K562 (cell line): ENCODE measurements around the gene OGT. TPM values are rescaled to one million over a fixed set of nuclear protein-coding genes. Genes with fewer than 3 reads are reported as not detected.
A peak's percentile ranks its signal among the peaks of the same experiment; 100 is the strongest.

Source experiments
- ATAC-seq: fragments of 200-7000 bp; cut with Tn5 transposase; 3 replicates; pipeline ENCODE4 v1.9.1; 2020; ENCODE audit warnings: moderate library complexity
- BruUV-seq: library from RNA; stranded (reverse); fragments of 400-500 nt; replicated peaks from 2 replicates; lab custom pipeline; 2021; lab: Mats Ljungman, UMichigan
- CTCF ChIA-PET: fragments of 300-600 bp; formaldehyde crosslinking; extraction: SDS; loops from one replicate; lab custom pipeline; 2021; ENCODE audit warnings: low intra/inter-chr PET ratio; lab: Yijun Ruan, JAX
- POLR2A ChIA-PET: fragments of 300-600, 350-650 bp; sonication (Branson Sonifier 250); formaldehyde crosslinking; extraction: SDS; loops from one replicate; lab custom pipeline; 2021; ENCODE audit warnings: antibody characterized with exemption, inconsistent platforms; lab: Yijun Ruan, JAX
- DNase-seq, 4 experiments: peaks; one replicate each; pipeline versions ENCODE4 v3.0.0 to v3.0.0-alpha.2; 2011 to 2018; ENCODE audit warnings: low spot score in 3 of 4, mixed read lengths in 3 of 4; ENCODE audit errors: extremely low read depth in 1 of 4
- FAIRE-seq: peaks from 2 replicates; lab custom pipeline; 2011; peaks lifted over from hg19 to GRCh38; lab: Jason Lieb, UNC
- H2AFZ ChIP-seq: 2 replicates; pipeline ENCODE4 v1.6.0; 2011; ENCODE audit warnings: low read depth, low read length, control low read depth, inconsistent platforms
- H3K27ac ChIP-seq: fragments of 200-600 bp; 3 replicates; pipeline ENCODE4 v1.8.0; 2011; ENCODE audit warnings: low read depth, mild to moderate bottlenecking, control low read depth, inconsistent platforms, low read length, moderate library complexity, mixed read lengths; ENCODE audit errors: extremely low read depth
- H3K27me3 ChIP-seq, 2 experiments: fragments of 300-600 bp in 1 of 2; 2 replicates in 1 of 2; 3 replicates in 1 of 2; pipeline versions ENCODE4 v1.6.0 to v1.8.0; 2011; ENCODE audit warnings: inconsistent platforms in 2 of 2, low read length in 2 of 2, mild to moderate bottlenecking in 1 of 2, mixed read lengths in 1 of 2, moderate library complexity in 1 of 2; ENCODE audit not compliant: control insufficient read depth in 2 of 2, insufficient read depth in 2 of 2
- H3K36me3 ChIP-seq: fragments of 300-600 bp; 3 replicates; pipeline ENCODE4 v1.8.0; 2011; ENCODE audit warnings: mild to moderate bottlenecking, low read length, inconsistent platforms; ENCODE audit not compliant: control insufficient read depth, insufficient read depth
- H3K4me1 ChIP-seq, 2 experiments: fragments of 200-600 bp in 1 of 2; replicated peaks in 1 of 2; 2 replicates in 1 of 2; 3 replicates in 1 of 2; pipeline versions ENCODE4 v1.5.1 to v1.8.0; 2011; ENCODE audit warnings: inconsistent platforms in 2 of 2, low read length in 2 of 2, mild to moderate bottlenecking in 1 of 2, mixed read lengths in 1 of 2, moderate library complexity in 1 of 2; ENCODE audit not compliant: control insufficient read depth in 2 of 2, insufficient read depth in 2 of 2
- H3K4me2 ChIP-seq: 2 replicates; pipeline ENCODE4 v1.6.1; 2011; ENCODE audit warnings: low read length, control low read depth, inconsistent platforms, mixed read lengths; ENCODE audit not compliant: insufficient read depth
- H3K4me3 ChIP-seq: fragments of 200-600 bp; sonication (generic), shearing (Covaris generic); 2 replicates; pipeline ENCODE4 v1.5.1; 2016; ENCODE audit warnings: control low read depth, inconsistent platforms
- H3K79me2 ChIP-seq: fragments of 200-600 bp; 3 replicates; pipeline ENCODE4 v1.8.0; 2011; ENCODE audit warnings: low read length, inconsistent platforms; ENCODE audit not compliant: control insufficient read depth, insufficient read depth
- H3K9ac ChIP-seq, 2 experiments: 2 replicates each; pipeline versions ENCODE4 v1.6.0 to v1.6.1; 2011; ENCODE audit warnings: low read depth in 2 of 2, low read length in 2 of 2, control low read depth in 1 of 2, inconsistent platforms in 1 of 2, mild to moderate bottlenecking in 1 of 2, mixed read lengths in 1 of 2; ENCODE audit not compliant: insufficient read depth in 1 of 2
- H3K9me1 ChIP-seq: one replicate; pipeline ENCODE4 v1.6.0; 2011; ENCODE audit warnings: inconsistent platforms, mild to moderate bottlenecking, low read length, moderate library complexity; ENCODE audit not compliant: control insufficient read depth, insufficient read depth
- H3K9me3 ChIP-seq: replicated peaks from 2 replicates; pipeline ENCODE4 v1.5.1; 2011; ENCODE audit warnings: low read depth, low read length, inconsistent platforms; ENCODE audit not compliant: control insufficient read depth, insufficient read depth
- H4K20me1 ChIP-seq: replicated peaks from 2 replicates; pipeline ENCODE4 v1.6.1; 2011; ENCODE audit warnings: low read length, inconsistent platforms, mixed read lengths; ENCODE audit not compliant: control insufficient read depth, insufficient read depth
- E2F5 ChIP-seq: sonication (generic); formaldehyde crosslinking; IDR thresholded peaks from 2 replicates; pipeline ENCODE4 v1.8.0; 2022; ENCODE audit warnings: mild to moderate bottlenecking, missing genetic modification reagents
- EGR1 ChIP-seq: fragments of 450-650 bp; conservative IDR thresholded peaks from 2 replicates; pipeline ENCODE4 v1.6.1; 2017; ENCODE audit warnings: mild to moderate bottlenecking
- EZH2 ChIP-seq: IDR thresholded peaks from 2 replicates; pipeline ENCODE4 v1.6.1; 2012; ENCODE audit warnings: low read depth, mild to moderate bottlenecking, inconsistent platforms, low read length, borderline replicate concordance
- GTF2F1 ChIP-seq: IDR thresholded peaks from 2 replicates; pipeline ENCODE4 v1.6.1; 2011; ENCODE audit warnings: low read depth, low read length, improper control_type of control experiment
- HIVEP1 ChIP-seq: fragments of 250-450 bp; sonication (Bioruptor Pico); IDR thresholded peaks from 2 replicates; pipeline ENCODE4 v1.4.0; 2020; ENCODE audit warnings: mild to moderate bottlenecking
- NONO ChIP-seq, 2 experiments: fragments of 200-400 bp in 1 of 2; fragments of 450-650 bp in 1 of 2; formaldehyde crosslinking in 1 of 2; IDR thresholded peaks; 2 replicates each; pipeline ENCODE4 v1.6.1; 2017; ENCODE audit warnings: low read depth in 2 of 2, mild to moderate bottlenecking in 2 of 2, moderate library complexity in 2 of 2, low read length in 1 of 2
- PKNOX1 ChIP-seq: fragments of 450-650 bp; IDR thresholded peaks from 2 replicates; pipeline ENCODE4 v1.6.1; 2016
- THRA ChIP-seq: fragments of 450-650 bp; IDR thresholded peaks from 2 replicates; pipeline ENCODE4 v1.6.1; 2017; ENCODE audit warnings: mild to moderate bottlenecking, moderate library complexity
- whole genome bisulfite sequencing: fragments of 100-300 bp; shearing (Covaris generic); methylation state at CpG from one replicate; pipeline ENCODE4 v1.1.6; 2016; ENCODE audit warnings: low coverage, mixed read lengths; ENCODE audit not compliant: insufficient coverage; ENCODE audit errors: missing lambda C conversion rate; 5-methylcytosine and 5-hydroxymethylcytosine counted together
- in situ Hi-C: fragments of 300-500 bp; cut with MboI; formaldehyde crosslinking; loops from 4 replicates; pipeline ENCODE4 v1.15.0; 2018; ENCODE audit warnings: inconsistent platforms, mixed read lengths
- intact Hi-C: fragments of 100-400 bp; cut with micrococcal nuclease; formaldehyde crosslinking; loops from 2 replicates; pipeline ENCODE4 v1.14.2; 2022
- polyA plus RNA-seq, 8 experiments: library from polyadenylated mRNA; depleted of rRNA in 4 of 8; stranded (reverse) in 5 of 8; unstranded in 3 of 8; fragments of >200 nt; fragmentation: Nextera tagmentation in 2 of 8; fragmentation: Illumina TruSeq in 1 of 8; extraction: Ambion mirVana in 2 of 8; extraction: Trizol in 1 of 8; gene quantifications; 2 replicates each; pipeline versions ENCODE4 v1.2.1 to v1.2.3, GENCODE V29; 2011 to 2014; ENCODE audit warnings: inconsistent platforms in 1 of 8, missing spikeins in 1 of 8
- total RNA-seq, 7 experiments: library from RNA; depleted of rRNA in 6 of 7; stranded (reverse); fragments of >200 nt in 6 of 7; fragmentation: Illumina TruSeq in 2 of 7; extraction: Trizol in 2 of 7; gene quantifications; 2 replicates each; pipeline versions ENCODE4 v1.2.1 to v1.2.3, GENCODE V29; 2011 to 2021; ENCODE audit warnings: low replicate concordance in 1 of 7

The OGT gene
- total and polyA plus RNA-seq, 9 of the 15 experiments (the other 6 are each of a cell fraction or from before 2014, with no cell fraction given): 38.9 to 347 (median 117) TPM

GRCh38 chrX:71579136-71579989, 46.5 kb downstream of the OGT start (continued):
- TF ChIP-seq THRA (no peak), EZH2 (no peak), HIVEP1 (CRISPR knock-in tag) (no peak), NONO (IDR thresholded peaks at IDR 0.05; ENCODE audit: low read depth in 2 of 2, low read length in 1 of 2) (no peak), E2F5 (no peak)

- TF ChIP-seq PKNOX1: peak; percentile 23; the same call in 1 of the 2 replicates
- no peak for TF ChIP-seq GTF2F1
- TF ChIP-seq EGR1: peak; percentile 69
- DNase-seq: no peak
- no peak overlapping the region for H3K4me3 ChIP-seq
- no peak overlapping the region for H3K4me2 ChIP-seq
- H3K27ac ChIP-seq: no peak overlapping the region
- no peak for ATAC-seq
- no TSS peak for BruUV-seq
- CTCF ChIA-PET: no interaction called here
- H3K9me3 ChIP-seq: no peaks in the 10 kb centered on the region
- POLR2A ChIA-PET: no interaction called here
- no peak overlapping the region for H3K9ac ChIP-seq
- WGBS: 64% methylated on average over 5 of the region's 7 CpGs
- in situ Hi-C loops: no loop called here
- FAIRE-seq: no peak
- intact Hi-C loops: no loop called here
- H3K9me1 ChIP-seq: no peaks in the 10 kb centered on the region
- H4K20me1 ChIP-seq: no peaks in the 10 kb centered on the region
- H2AFZ ChIP-seq: no peak overlapping the region
- peaks cover 25% of the 10 kb centered on the region for H3K36me3 ChIP-seq
- no peaks in the 10 kb centered on the region for H3K27me3 ChIP-seq
- H3K4me1 ChIP-seq: peaks cover 0 to 17% of the 10 kb centered on the region in 2 experiments; a peak in 2 of 5 replicates
- H3K79me2 ChIP-seq: no peaks in the 10 kb centered on the region
These were observed 47.1 kb downstream of the OGT start for GRCh38 chrX:71579990-71580380.
